ENCODE measurements around the gene CDCA7L. TPM values are rescaled to one million over a fixed set of nuclear protein-coding genes. Genes with fewer than 3 reads are reported as not detected.

The CDCA7L gene
- total RNA-seq, 4 donors from 2014 or later = 7.4 to 16.9 (median 10.8) TPM

- no peak for TF ChIP-seq POLR2A (IDR thresholded peaks at IDR 0.05)
- no peak for TF ChIP-seq EP300 (IDR thresholded peaks at IDR 0.05)
- no peak for TF ChIP-seq CTCF (IDR thresholded peaks at IDR 0.05)
- no peak for DNase-seq (ENCODE audit: low spot score in 2 of 2)
- no peaks in the 10 kb centered on the region for H3K4me1 ChIP-seq
- WGBS, 2 donors = 62 to 63% methylated on average over 1 of the region's 1 CpG
- no peak overlapping the region for H3K27ac ChIP-seq
- H3K9me3 ChIP-seq = no peaks in the 10 kb centered on the region
- no peaks in the 10 kb centered on the region for H3K36me3 ChIP-seq
- no peak overlapping the region for H3K4me3 ChIP-seq
- no peaks in the 10 kb centered on the region for H3K27me3 ChIP-seq
Observed at GRCh38 chr7:21966271-21966670, 20.6 kb upstream of the CDCA7L start.

GRCh38 chr7:21965291-21965690 is 19.6 kb upstream of the CDCA7L start:
- 67 to 88% methylated on average over 1 of the region's 1 CpG for WGBS, 2 donors
- no peak overlapping the region for H3K4me3 ChIP-seq
- TF ChIP-seq POLR2A (IDR thresholded peaks at IDR 0.05) (no peak), EP300 (IDR thresholded peaks at IDR 0.05) (no peak), CTCF (IDR thresholded peaks at IDR 0.05) (no peak)
- DNase-seq (ENCODE audit: low spot score in 2 of 2) = no peak
- H3K9me3 ChIP-seq = no peaks in the 10 kb centered on the region
- no peaks in the 10 kb centered on the region for H3K27me3 ChIP-seq
- H3K27ac ChIP-seq = no peak overlapping the region
- no peaks in the 10 kb centered on the region for H3K4me1 ChIP-seq
- no peaks in the 10 kb centered on the region for H3K36me3 ChIP-seq

GRCh38 chr7:21962677-21963076 is 17.0 kb upstream of the CDCA7L start:
- no peak for TF ChIP-seq CTCF (IDR thresholded peaks at IDR 0.05)
- no peak for TF ChIP-seq POLR2A (IDR thresholded peaks at IDR 0.05)
- TF ChIP-seq EP300 (IDR thresholded peaks at IDR 0.05) = no peak
- Histone ChIP-seq H3K27ac (no peak overlapping the region), H3K36me3 (no peaks in the 10 kb centered on the region), H3K27me3 (no peaks in the 10 kb centered on the region), H3K4me1 (no peaks in the 10 kb centered on the region), H3K4me3 (no peak overlapping the region), H3K9me3 (no peaks in the 10 kb centered on the region)
- DNase-seq (ENCODE audit: low spot score in 2 of 2) = no peak
- 77 to 80% methylated on average over 9 of the region's 9 CpGs for WGBS, 2 donors

GRCh38 chr7:21960922-21961321 is 15.2 kb upstream of the CDCA7L start:
- Histone ChIP-seq H3K4me3 (no peak overlapping the region), H3K27ac (no peak overlapping the region), H3K4me1 (no peaks in the 10 kb centered on the region), H3K9me3 (no peaks in the 10 kb centered on the region), H3K27me3 (no peaks in the 10 kb centered on the region), H3K36me3 (no peaks in the 10 kb centered on the region)
- no peak for DNase-seq (ENCODE audit: low spot score in 2 of 2)
- WGBS, 2 donors = 77 to 78% methylated on average over 3 of the region's 3 CpGs
- TF ChIP-seq POLR2A (IDR thresholded peaks at IDR 0.05) = no peak
- TF ChIP-seq EP300 (IDR thresholded peaks at IDR 0.05) = no peak
- TF ChIP-seq CTCF (IDR thresholded peaks at IDR 0.05) = no peak

GRCh38 chr7:21959387-21959776 is 13.7 kb upstream of the CDCA7L start:
- Histone ChIP-seq H3K27me3 (no peaks in the 10 kb centered on the region), H3K36me3 (no peaks in the 10 kb centered on the region), H3K27ac (no peak overlapping the region), H3K4me3 (no peak overlapping the region), H3K9me3 (no peaks in the 10 kb centered on the region), H3K4me1 (no peaks in the 10 kb centered on the region)
- DNase-seq (ENCODE audit: low spot score in 2 of 2) = no peak
- WGBS, 2 donors = 94 to 96% methylated on average over 3 of the region's 3 CpGs
- TF ChIP-seq EP300 (IDR thresholded peaks at IDR 0.05) (no peak), POLR2A (IDR thresholded peaks at IDR 0.05) (no peak), CTCF (IDR thresholded peaks at IDR 0.05) (no peak)
